ENCODE results near the gene CCDC149.

CCDC149 gene

GRCh38 chr4:24763631-24764297, 149.1 kb downstream of the CCDC149 start:
- TF ChIP-seq CTCF (IDR thresholded peaks at IDR 0.05; ENCODE audit: low read depth, low read length, missing control alignments): no peak
- Histone ChIP-seq H3K4me3 (ENCODE audit: low read depth, low read length) (no peak overlapping the region), H3K36me3 (replicated peaks) (no peaks in the 10 kb centered on the region), H3K27me3 (replicated peaks) (no peaks in the 10 kb centered on the region), H3K27ac (peak overlapping the region; percentile 19)
- peak; percentile 53 for DNase-seq
- in situ Hi-C loops (cut with HindIII; ENCODE audit: low pct_ligation_motif_present, low sequenced_read_pairs): no loop called here

Data from brain microvascular endothelial cell (primary cell).